ENCODE data around the gene C4orf51. TPM values are rescaled to one million over a fixed set of nuclear protein-coding genes. Genes with fewer than 3 reads are reported as not detected.

C4orf51 gene
- total and polyA plus RNA-seq, 4 experiments from 2014 or later: not detected

- no peaks in the 10 kb centered on the region for H3K4me1 Mint-ChIP-seq
- intact Hi-C loops (cut with micrococcal nuclease): no loop called here
- Histone ChIP-seq H3K36me3 (ENCODE audit: insufficient read depth, low read length) (peaks cover 16% of the 10 kb centered on the region), H3K27me3 (ENCODE audit: insufficient read depth, low read length) (no peaks in the 10 kb centered on the region), H3K4me1 (ENCODE audit: insufficient read depth, low read length) (no peaks in the 10 kb centered on the region), H3K27ac (ENCODE audit: low read depth, low read length) (no peak overlapping the region), H3K9me3 (ENCODE audit: control insufficient read depth in 1 of 2, low read length in 2 of 2) (no peaks in the 10 kb centered on the region), H3K4me3 (ENCODE audit: low read length in 2 of 2) (no peak overlapping the region)
- ChIA-PET CTCF (ENCODE audit: partially characterized antibody) (no interaction called here), POLR2A (ENCODE audit: partially characterized antibody) (no interaction called here)
- H3K36me3 Mint-ChIP-seq: peaks cover 73 to 74% of the 10 kb centered on the region in 2 donors
- H3K27ac Mint-ChIP-seq: no peak overlapping the region
- H3K27me3 Mint-ChIP-seq: no peaks in the 10 kb centered on the region
- peaks cover 3 to 23% (median 17%) of the 10 kb centered on the region in 8 donors for H3K9me3 Mint-ChIP-seq
- H3K4me3 Mint-ChIP-seq: no peak overlapping the region
- no peak for DNase-seq
These were observed 23.8 kb upstream of the C4orf51 start for GRCh38 chr4:145656156-145656555.

- H3K9me3 Mint-ChIP-seq: peaks cover 2 to 50% (median 42%) of the 10 kb centered on the region in 8 donors
- DNase-seq: no peak
- no peaks in the 10 kb centered on the region for H3K4me1 ChIP-seq (ENCODE audit: insufficient read depth, low read length)
- intact Hi-C loops (cut with micrococcal nuclease): no loop called here
- H3K27me3 Mint-ChIP-seq: no peaks in the 10 kb centered on the region
- H3K36me3 ChIP-seq (ENCODE audit: insufficient read depth, low read length): peaks cover 1% of the 10 kb centered on the region
- H3K4me3 ChIP-seq (ENCODE audit: low read length in 2 of 2): no peak overlapping the region
- no peak overlapping the region for H3K27ac ChIP-seq (ENCODE audit: low read depth, low read length)
- no peaks in the 10 kb centered on the region for H3K9me3 ChIP-seq (ENCODE audit: control insufficient read depth in 1 of 2, low read length in 2 of 2)
- ChIA-PET CTCF (ENCODE audit: partially characterized antibody) (no interaction called here), POLR2A (ENCODE audit: partially characterized antibody) (no interaction called here)
- no peak overlapping the region for H3K4me3 Mint-ChIP-seq
- H3K27ac Mint-ChIP-seq: no peak overlapping the region
- no peaks in the 10 kb centered on the region for H3K4me1 Mint-ChIP-seq
- H3K27me3 ChIP-seq (ENCODE audit: insufficient read depth, low read length): no peaks in the 10 kb centered on the region
- H3K36me3 Mint-ChIP-seq: peaks cover 60 to 72% of the 10 kb centered on the region in 2 donors
These were observed 19.9 kb upstream of the C4orf51 start for GRCh38 chr4:145660064-145660463.

DNA sequence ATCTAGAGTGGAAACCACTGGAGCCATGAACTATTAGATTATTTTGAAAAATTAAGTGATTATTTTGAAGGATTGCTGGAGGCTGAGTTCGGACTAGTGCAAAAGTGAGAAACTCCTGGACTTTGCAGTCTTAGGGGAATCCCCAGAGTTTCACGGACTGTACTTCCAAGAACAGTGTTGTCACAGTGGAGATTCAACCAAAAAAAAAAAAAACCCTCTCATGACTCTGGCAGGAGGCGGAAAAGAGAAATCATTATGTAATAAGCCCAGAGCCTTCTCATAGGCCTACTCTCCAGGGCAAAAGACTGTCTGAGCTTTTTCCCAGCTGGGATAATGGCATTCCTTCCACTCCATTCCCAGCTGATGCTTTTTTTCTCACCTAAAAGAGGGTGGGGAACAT, 16.8 kb upstream of the C4orf51 start:
- peaks cover 5 to 62% (median 42%) of the 10 kb centered on the region in 8 donors for H3K9me3 Mint-ChIP-seq
- H3K27ac Mint-ChIP-seq: no peak overlapping the region
- no peak overlapping the region for H3K27ac ChIP-seq (ENCODE audit: low read depth, low read length)
- peaks cover 0 to 1% (median 0%) of the 10 kb centered on the region in 4 donors for H3K4me1 Mint-ChIP-seq
- no peaks in the 10 kb centered on the region for H3K27me3 ChIP-seq (ENCODE audit: insufficient read depth, low read length)
- intact Hi-C loops (cut with micrococcal nuclease): no loop called here
- H3K4me3 Mint-ChIP-seq: no peak overlapping the region
- no peak for DNase-seq
- no peak overlapping the region for H3K4me3 ChIP-seq (ENCODE audit: low read length in 2 of 2)
- H3K4me1 ChIP-seq (ENCODE audit: insufficient read depth, low read length): no peaks in the 10 kb centered on the region
- ChIA-PET POLR2A (ENCODE audit: partially characterized antibody) (no interaction called here), CTCF (ENCODE audit: partially characterized antibody) (no interaction called here)
- H3K27me3 Mint-ChIP-seq: no peaks in the 10 kb centered on the region
- no peaks in the 10 kb centered on the region for H3K36me3 ChIP-seq (ENCODE audit: insufficient read depth, low read length)
- H3K9me3 ChIP-seq (ENCODE audit: control insufficient read depth in 1 of 2, low read length in 2 of 2): no peaks in the 10 kb centered on the region
- H3K36me3 Mint-ChIP-seq: peaks cover 33 to 42% of the 10 kb centered on the region in 2 donors

- ChIA-PET CTCF (ENCODE audit: partially characterized antibody) (no interaction called here), POLR2A (ENCODE audit: partially characterized antibody) (no interaction called here)
- intact Hi-C loops (cut with micrococcal nuclease): no loop called here
- Histone ChIP-seq H3K27me3 (ENCODE audit: insufficient read depth, low read length) (no peaks in the 10 kb centered on the region), H3K4me3 (ENCODE audit: low read length in 2 of 2) (no peak overlapping the region), H3K27ac (ENCODE audit: low read depth, low read length) (no peak overlapping the region), H3K36me3 (ENCODE audit: insufficient read depth, low read length) (no peaks in the 10 kb centered on the region), H3K4me1 (ENCODE audit: insufficient read depth, low read length) (no peaks in the 10 kb centered on the region), H3K9me3 (ENCODE audit: control insufficient read depth in 1 of 2, low read length in 2 of 2) (no peaks in the 10 kb centered on the region)
- Mint-ChIP-seq H3K27ac (peak overlapping the region in 1 of 7 donors; percentile 55), H3K27me3 (peaks cover 0 to 1% of the 10 kb centered on the region in 2 donors), H3K4me1 (peaks cover 0 to 1% (median 0%) of the 10 kb centered on the region in 4 donors), H3K4me3 (no peak overlapping the region), H3K9me3 (peaks cover 5 to 47% (median 35%) of the 10 kb centered on the region in 8 donors), H3K36me3 (peaks cover 13 to 16% of the 10 kb centered on the region in 2 donors)
- no peak for DNase-seq
These were observed 14.2 kb upstream of the C4orf51 start for GRCh38 chr4:145665773-145666172.

DNA sequence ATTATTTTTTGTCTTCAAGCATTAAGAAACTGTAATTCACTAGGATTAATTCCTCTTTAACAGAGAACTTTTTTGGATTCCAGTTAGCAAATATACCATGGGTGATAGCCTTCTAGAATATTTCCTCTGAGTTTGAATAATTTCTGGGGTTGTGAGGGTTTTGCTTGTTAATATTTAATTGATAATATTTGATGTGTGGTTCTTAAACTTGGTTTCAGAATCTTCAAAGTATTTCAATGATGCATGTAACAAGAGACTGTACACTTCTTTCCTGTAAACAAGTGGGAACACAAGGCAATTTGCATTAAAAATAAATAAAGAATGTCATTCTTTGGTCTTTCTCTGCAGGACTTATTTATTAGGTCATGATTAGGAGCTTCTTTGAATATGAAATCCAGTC, 9.5 kb upstream of the C4orf51 start:
- Histone ChIP-seq H3K4me3 (ENCODE audit: low read length in 2 of 2) (no peak overlapping the region), H3K4me1 (ENCODE audit: insufficient read depth, low read length) (no peaks in the 10 kb centered on the region), H3K36me3 (ENCODE audit: insufficient read depth, low read length) (no peaks in the 10 kb centered on the region), H3K27me3 (ENCODE audit: insufficient read depth, low read length) (no peaks in the 10 kb centered on the region), H3K9me3 (ENCODE audit: control insufficient read depth in 1 of 2, low read length in 2 of 2) (no peaks in the 10 kb centered on the region), H3K27ac (ENCODE audit: low read depth, low read length) (no peak overlapping the region)
- DNase-seq: no peak
- Mint-ChIP-seq H3K9me3 (peaks cover 3 to 21% (median 11%) of the 10 kb centered on the region in 8 donors), H3K4me1 (peaks cover 0 to 1% (median 0%) of the 10 kb centered on the region in 4 donors), H3K27me3 (peaks cover 0 to 1% of the 10 kb centered on the region in 2 donors), H3K4me3 (no peak overlapping the region), H3K36me3 (peaks cover 0 to 2% of the 10 kb centered on the region in 2 donors), H3K27ac (no peak overlapping the region)
- intact Hi-C loops (cut with micrococcal nuclease): no loop called here
- CTCF ChIA-PET (ENCODE audit: partially characterized antibody): no interaction called here
- POLR2A ChIA-PET (ENCODE audit: partially characterized antibody): no interaction called here

GRCh38 chr4:145679520-145679919, 426 bp upstream of the C4orf51 start:
- no peaks in the 10 kb centered on the region for H3K4me1 Mint-ChIP-seq
- H3K4me3 Mint-ChIP-seq: no peak overlapping the region
- H3K27me3 Mint-ChIP-seq: peaks cover 5 to 18% of the 10 kb centered on the region in 2 donors
- Histone ChIP-seq H3K27ac (ENCODE audit: low read depth, low read length) (no peak overlapping the region), H3K36me3 (ENCODE audit: insufficient read depth, low read length) (no peaks in the 10 kb centered on the region), H3K4me1 (ENCODE audit: insufficient read depth, low read length) (no peaks in the 10 kb centered on the region), H3K9me3 (ENCODE audit: control insufficient read depth in 1 of 2, low read length in 2 of 2) (no peaks in the 10 kb centered on the region), H3K4me3 (ENCODE audit: low read length in 2 of 2) (no peak overlapping the region), H3K27me3 (ENCODE audit: insufficient read depth, low read length) (no peaks in the 10 kb centered on the region)
- ChIA-PET CTCF (ENCODE audit: partially characterized antibody) (no interaction called here), POLR2A (ENCODE audit: partially characterized antibody) (no interaction called here)
- peaks cover 3 to 11% (median 8%) of the 10 kb centered on the region in 8 donors for H3K9me3 Mint-ChIP-seq
- DNase-seq: no peak
- no peak overlapping the region for H3K27ac Mint-ChIP-seq
- no peaks in the 10 kb centered on the region for H3K36me3 Mint-ChIP-seq
- intact Hi-C loops (cut with micrococcal nuclease): no loop called here

DNA sequence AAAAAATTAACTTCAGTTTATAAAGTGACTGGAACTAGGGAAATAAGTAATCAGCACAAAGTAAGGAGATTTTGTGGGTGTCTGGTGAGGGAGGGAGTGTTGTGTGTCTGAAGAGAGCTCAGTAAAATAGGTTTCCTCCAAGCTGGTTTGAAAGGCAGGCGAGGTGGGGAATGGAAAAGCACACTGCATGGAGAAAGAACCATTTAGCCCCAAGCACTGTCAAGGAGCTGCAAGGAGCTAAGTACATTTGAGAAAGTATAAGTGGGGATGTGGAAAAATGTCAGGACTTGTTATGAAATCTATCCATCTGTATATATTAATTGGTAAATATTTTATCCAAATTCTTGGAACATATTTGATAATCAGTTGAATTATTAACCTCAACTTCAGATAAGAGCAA, 956 bp downstream of the C4orf51 start:
- no peak for DNase-seq
- no peaks in the 10 kb centered on the region for H3K27me3 ChIP-seq (ENCODE audit: insufficient read depth, low read length)
- peaks cover 8 to 24% of the 10 kb centered on the region in 2 donors for H3K27me3 Mint-ChIP-seq
- ChIA-PET CTCF (ENCODE audit: partially characterized antibody) (no interaction called here), POLR2A (ENCODE audit: partially characterized antibody) (no interaction called here)
- H3K4me1 Mint-ChIP-seq: no peaks in the 10 kb centered on the region
- H3K4me3 Mint-ChIP-seq: no peak overlapping the region
- intact Hi-C loops (cut with micrococcal nuclease): no loop called here
- H3K36me3 ChIP-seq (ENCODE audit: insufficient read depth, low read length): no peaks in the 10 kb centered on the region
- H3K9me3 ChIP-seq (ENCODE audit: control insufficient read depth in 1 of 2, low read length in 2 of 2): no peaks in the 10 kb centered on the region
- no peak overlapping the region for H3K27ac Mint-ChIP-seq
- no peak overlapping the region for H3K27ac ChIP-seq (ENCODE audit: low read depth, low read length)
- no peaks in the 10 kb centered on the region for H3K36me3 Mint-ChIP-seq
- H3K9me3 Mint-ChIP-seq: peaks cover 4 to 11% (median 8%) of the 10 kb centered on the region in 8 donors
- no peaks in the 10 kb centered on the region for H3K4me1 ChIP-seq (ENCODE audit: insufficient read depth, low read length)
- H3K4me3 ChIP-seq (ENCODE audit: low read length in 2 of 2): no peak overlapping the region

DNA sequence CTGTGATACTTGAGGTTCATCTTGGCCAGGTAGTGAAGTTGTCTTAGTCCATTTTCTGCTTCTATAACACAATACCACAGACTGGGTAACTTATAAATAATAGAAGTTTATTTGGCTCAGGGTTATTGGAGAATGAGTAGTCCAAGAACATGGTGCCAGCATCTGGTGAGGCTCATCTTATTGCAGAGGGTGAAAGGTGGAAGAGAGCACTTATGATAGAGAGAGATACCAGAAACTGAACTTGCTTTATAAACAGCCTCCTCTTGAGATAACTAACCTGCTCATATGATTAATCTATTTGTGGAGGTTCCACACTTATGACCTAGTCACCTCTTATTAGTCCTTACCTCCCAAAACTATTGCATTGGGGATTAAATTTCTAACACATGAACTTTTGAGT, 1.6 kb downstream of the C4orf51 start:
- no peaks in the 10 kb centered on the region for H3K36me3 Mint-ChIP-seq
- H3K4me3 Mint-ChIP-seq: no peak overlapping the region
- peaks cover 9 to 24% of the 10 kb centered on the region in 2 donors for H3K27me3 Mint-ChIP-seq
- Histone ChIP-seq H3K4me3 (ENCODE audit: low read length in 2 of 2) (no peak overlapping the region), H3K27me3 (ENCODE audit: insufficient read depth, low read length) (no peaks in the 10 kb centered on the region), H3K9me3 (ENCODE audit: control insufficient read depth in 1 of 2, low read length in 2 of 2) (no peaks in the 10 kb centered on the region), H3K4me1 (ENCODE audit: insufficient read depth, low read length) (no peaks in the 10 kb centered on the region), H3K27ac (ENCODE audit: low read depth, low read length) (no peak overlapping the region), H3K36me3 (ENCODE audit: insufficient read depth, low read length) (no peaks in the 10 kb centered on the region)
- CTCF ChIA-PET (ENCODE audit: partially characterized antibody): no interaction called here
- POLR2A ChIA-PET (ENCODE audit: partially characterized antibody): no interaction called here
- no peak for DNase-seq
- H3K9me3 Mint-ChIP-seq: peaks cover 4 to 11% (median 7%) of the 10 kb centered on the region in 8 donors
- no peak overlapping the region for H3K27ac Mint-ChIP-seq
- H3K4me1 Mint-ChIP-seq: no peaks in the 10 kb centered on the region
- intact Hi-C loops (cut with micrococcal nuclease): no loop called here
